GM19240 (cell line): Measurements from ENCODE around the gene GALT.
"Not testable (repeated sequence)": the region's sequence is repeated elsewhere in the genome, so short reads cannot be mapped to it uniquely, and the experiment has no call there.

Experiments used
- DNase-seq: peaks from one replicate; pipeline ENCODE4 v3.0.0; 2011; ENCODE audit warnings: low spot score; ENCODE audit not compliant: insufficient read length

The GALT gene

DNA sequence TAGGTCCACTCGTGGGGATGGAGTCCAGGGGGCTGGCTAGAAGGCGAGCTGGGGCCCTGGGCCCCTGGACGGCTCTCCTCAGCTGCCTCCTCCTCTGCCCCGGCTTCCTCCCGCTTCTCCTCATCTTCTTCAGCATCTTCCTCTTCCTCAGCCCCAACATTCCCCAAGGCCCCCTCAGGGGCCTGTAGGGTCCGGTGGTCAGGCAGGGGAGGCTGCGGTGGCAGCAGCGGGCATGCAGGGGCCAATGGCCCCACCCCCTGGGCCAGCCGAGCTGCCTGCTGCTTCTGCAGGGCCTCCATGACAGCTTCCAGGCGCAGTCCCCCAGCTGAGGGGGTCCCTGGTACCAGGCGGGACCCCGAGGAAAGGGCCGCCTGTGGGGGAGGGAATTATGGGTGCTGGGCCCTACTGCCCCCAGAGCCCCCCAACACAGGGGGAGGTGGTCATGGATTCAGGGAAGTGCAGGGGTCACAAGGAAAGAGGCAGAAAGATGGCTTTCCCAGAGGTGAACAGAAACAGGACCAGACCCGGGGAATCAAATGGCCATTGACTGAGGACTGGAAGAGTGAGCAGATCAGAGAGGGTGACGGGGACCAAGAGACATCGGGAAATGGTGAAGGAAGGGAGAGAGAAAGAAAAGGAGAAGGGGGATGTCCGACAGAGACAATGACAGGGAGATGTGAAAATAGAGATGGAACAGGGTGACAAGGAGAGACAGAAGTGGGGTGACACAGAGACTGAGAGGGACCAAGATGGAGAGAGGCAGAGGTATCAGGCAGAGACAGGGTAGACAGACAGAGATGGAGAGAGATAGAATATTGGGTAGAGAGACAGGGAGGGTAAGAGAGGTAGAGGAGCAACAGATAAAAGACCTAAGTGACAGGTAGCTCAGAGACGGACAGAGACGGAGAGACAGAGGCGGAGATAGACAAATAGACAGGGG is 18.5 kb upstream of the GALT start:
- no peak for DNase-seq

- DNase-seq: no peak
Measured at GRCh38 chr9:34628656-34629490, 17.6 kb upstream of the GALT start, which contains the start of gene ARID3C. Gene ARID3C (minus strand): TSS chr9:34629066. CDS start chr9:34628014, 1,052 bp downstream.

- DNase-seq: no peak
Measured at GRCh38 chr9:34629491-34629808, 17.0 kb upstream of the GALT start.

DNA sequence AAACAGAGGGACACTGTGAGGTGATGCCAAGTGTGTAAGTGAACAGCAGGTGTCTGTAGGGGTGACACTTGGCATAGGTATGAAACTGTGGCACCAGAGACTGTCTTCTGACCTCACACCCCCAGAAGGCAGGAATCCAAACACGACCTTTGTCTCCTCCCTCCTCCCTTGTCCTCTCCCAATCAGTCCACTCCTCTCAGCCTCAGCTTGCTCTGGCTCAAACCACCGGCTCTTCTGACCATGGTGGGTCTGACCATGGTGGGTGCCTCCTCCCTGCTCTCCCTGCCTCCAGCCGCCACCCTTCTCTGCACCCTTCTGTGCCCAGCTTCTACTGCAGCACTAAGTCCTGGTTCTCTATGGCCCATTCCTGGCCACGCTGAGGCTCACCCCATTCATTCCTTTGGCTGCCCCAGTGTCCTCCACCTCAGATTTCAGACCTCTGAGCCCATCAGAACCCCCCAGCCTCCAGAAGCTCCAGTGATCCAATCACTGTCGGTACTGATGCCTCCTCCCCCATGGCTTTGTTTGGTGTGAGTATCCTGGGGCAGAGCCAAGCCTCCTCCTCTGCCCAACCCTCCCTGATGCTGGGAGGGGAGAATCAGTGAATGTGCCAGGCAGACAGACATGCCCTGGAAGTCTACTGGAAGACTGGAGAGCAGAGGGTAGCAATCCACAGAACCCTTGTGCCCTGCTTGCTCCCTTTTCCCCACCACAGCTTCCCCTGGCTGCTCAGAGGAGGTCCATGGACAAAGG is 15.9 kb upstream of the GALT start:
- DNase-seq: no peak

- DNase-seq: no peak
Measured at GRCh38 chr9:34633166-34633565, 13.3 kb upstream of the GALT start.

DNA sequence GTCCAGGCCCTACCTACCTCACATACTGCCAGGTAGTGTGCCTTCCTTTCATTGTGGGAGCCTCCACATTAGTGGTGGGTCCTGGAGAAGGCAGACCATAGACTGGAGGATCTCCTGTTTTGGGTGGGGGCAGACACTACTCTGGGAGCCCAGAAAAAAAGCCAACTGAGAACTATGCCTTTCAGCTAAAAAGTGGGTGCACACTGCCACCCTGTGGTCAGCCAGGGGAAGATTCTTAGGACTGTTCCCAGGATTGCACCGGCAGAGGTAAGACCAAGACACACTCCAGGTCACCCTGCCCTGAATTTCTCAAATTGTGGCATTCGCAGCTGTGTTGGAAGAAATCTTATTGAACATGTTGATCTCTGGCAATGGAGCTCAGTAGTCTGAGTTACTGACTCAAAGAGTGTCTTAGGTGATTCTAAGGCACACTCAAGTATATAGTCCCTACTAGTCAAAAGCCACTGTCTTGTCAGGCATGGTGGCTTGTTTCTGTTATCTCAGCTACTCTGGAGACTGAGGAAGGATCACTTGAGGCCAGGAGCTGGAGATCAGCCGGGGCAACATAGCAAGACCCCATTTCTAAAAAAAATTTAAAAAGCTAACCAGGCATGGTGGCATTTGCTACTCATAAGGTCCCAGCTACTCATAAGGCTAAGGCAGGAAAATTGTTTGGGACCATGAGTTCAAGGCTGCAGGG is 12.5 kb upstream of the GALT start:
- DNase-seq: peak; percentile 89

- DNase-seq: no peak
Measured at GRCh38 chr9:34634551-34635248, 11.8 kb upstream of the GALT start.

DNA sequence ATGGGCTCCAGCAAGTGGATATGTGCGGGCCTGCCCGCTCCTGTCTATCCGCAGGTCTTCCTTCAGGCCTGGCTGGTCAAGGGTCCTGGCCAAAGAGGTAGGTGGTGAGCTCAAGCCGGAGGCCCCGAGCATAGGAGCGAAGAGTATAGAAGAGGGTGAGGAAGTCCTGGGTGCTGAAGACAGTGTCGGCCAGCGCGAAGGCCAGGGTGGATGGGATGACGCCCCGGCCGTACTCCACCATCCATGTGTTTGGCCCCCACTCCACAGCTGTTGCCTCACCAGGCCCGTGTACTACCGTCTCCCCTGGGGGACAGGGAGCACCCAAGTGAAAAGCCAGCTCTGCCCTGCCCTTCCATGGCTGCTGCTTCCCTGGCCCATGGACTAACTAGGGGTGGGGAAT is 10.9 kb upstream of the GALT start:
- no peak for DNase-seq

DNA sequence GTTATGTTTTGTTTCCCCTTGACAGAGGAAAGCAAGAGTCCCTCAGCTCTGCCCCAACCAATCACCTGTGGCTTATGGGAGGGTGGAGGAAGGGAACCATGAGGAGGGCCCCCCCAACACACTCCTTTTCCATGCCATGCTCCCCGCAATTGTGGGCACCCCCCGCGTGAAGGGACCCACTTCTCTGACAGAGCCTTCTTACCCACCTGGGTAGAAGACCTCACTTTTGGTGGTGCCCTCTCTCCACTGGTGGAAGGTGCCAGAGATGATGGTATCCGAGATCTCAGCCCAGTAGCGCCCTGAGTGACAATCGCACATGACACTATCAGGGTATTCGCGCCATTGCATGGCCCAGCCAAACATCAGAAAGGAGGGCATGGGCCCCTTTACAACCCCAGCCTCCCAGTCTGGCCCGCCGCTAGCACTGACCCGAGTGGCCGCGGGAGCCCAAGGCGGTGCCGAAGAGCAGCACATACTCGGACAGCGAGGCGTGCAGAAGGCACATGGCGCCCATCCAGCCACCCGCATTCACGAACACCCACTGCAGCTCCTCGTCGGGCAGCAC is 9.6 kb upstream of the GALT start:
- DNase-seq: no peak

- DNase-seq: peak; percentile 63
Measured at GRCh38 chr9:34637356-34638137, 8.9 kb upstream of the GALT start, which contains the start of gene SIGMAR1. Gene SIGMAR1 (minus strand): TSS chr9:34637787. CDS start chr9:34637697, 90 bp downstream.

DNA sequence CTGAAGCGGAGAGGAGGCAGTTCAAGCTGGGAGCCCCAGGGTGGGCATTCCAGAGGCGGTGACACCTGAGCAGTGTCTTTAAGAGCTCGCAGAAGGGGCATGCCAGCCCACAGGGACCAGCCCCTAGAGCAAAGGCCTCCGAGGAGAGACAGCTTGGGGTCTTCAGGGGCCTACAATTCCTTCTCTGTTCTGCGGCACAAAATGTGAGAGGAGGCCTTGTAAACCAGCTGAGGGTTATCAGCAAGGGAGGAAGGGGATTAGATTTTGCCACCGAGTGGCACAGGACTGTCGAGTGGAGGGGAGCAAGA is 8.4 kb upstream of the GALT start:
- no peak for DNase-seq

GRCh38 chr9:34639322-34639721 is 7.2 kb upstream of the GALT start:
- not testable (repeated sequence) for DNase-seq

- DNase-seq: no peak
Measured at GRCh38 chr9:34642679-34643078, 3.8 kb upstream of the GALT start.

GRCh38 chr9:34644766-34645314 is 1.6 kb upstream of the GALT start:
- no peak for DNase-seq

GRCh38 chr9:34647084-34647403 is 569 bp downstream of the GALT start:
- DNase-seq: no peak

DNA sequence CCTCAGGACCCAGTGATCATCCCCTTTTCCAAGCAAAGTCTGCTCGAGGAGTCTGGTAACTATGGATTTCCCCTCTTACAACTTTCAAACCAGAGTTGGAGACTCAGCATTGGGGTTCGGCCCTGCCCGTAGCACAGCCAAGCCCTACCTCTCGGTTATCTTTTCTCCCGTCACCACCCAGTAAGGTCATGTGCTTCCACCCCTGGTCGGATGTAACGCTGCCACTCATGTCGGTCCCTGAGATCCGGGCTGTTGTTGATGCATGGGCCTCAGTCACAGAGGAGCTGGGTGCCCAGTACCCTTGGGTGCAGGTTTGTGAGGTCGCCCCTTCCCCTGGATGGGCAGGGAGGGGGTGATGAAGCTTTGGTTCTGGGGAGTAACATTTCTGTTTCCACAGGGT is 1.2 kb downstream of the GALT start:
- no peak for DNase-seq

- no peak for DNase-seq
Measured at GRCh38 chr9:34648673-34649072, 2.2 kb downstream of the GALT start.

DNA sequence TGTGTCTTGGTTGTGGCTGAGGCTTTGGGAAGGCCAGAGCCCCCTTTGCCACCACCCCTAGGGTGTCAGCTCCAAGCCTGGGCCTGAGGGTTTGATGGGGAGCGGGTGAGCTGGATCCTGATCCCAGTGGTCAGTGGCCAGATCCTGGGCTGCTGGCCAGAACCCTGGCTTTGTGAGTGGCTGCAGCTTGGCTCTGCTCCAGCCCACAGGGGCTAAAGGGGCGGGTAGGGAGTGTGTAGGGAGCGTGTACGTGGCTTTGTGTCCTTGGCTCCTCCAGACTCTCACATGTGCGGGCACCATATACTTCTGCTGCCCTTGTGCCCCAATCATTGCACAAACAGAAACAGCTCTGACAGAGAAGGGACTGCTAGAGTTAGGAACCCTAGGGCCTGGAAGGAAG is 4.3 kb downstream of the GALT start:
- DNase-seq: no peak

- no peak for DNase-seq
Measured at GRCh38 chr9:34651321-34651720, 4.8 kb downstream of the GALT start.
